ENCODE measurements around the gene TMEM245.
"Not testable (repeated sequence)": the region's sequence is repeated elsewhere in the genome, so short reads cannot be mapped to it uniquely, and the experiment has no call there.

Gene TMEM245

DNA sequence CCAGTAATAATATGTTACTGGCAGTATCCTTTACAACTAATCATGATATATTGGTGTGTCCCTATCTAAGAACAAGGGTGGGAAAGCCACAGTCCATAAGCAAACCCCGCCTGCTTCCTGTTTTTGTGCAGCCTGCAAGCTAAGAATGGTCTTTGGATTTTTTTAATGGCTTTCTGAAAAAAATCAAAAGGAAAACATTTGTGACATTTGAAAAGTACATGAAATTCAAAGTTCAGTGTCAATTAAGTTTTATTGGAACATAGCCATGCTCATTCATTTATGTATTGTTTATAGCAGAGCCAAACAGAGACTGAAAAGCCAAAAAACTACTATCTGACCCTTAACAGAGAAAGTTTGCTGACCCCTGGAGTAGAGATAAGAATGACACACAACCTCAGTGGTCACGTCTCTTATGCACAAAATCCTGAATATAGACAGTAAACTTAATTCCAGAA is 12.8 kb upstream of the TMEM245 start:
- DNase-seq: no peak

DNA sequence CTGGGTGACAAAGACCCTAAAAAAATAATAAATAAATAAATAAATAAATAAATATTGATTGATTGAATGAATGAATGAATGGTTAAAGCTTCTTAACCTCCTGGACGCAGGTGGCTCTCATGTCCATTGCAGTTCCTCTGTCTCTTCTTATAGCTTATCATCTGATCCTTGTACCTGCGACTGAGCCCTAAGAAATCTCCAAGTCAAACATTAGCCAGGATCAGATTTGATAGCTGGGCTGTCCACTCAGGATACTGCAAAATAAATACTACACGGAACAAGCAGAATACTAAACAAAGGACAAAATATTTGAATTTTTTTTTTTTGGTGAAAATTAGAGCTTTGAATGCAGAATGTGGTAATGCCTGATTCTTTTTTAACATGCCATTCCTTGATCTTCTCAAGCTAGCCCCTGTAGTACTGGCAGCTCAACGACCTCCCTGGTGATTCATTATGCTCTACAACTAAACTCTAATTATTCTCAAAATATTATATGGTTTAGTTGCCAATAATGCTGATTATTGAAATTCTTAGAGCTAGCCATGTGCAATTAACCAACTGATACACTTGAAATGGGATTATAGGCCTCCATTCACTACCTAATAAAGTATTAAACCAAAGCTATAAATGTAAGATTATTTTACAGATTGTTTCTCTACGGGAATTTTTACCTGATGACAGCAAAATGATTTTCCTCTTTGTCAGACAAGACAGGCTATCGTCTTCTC is 9.9 kb upstream of the TMEM245 start:
- DNase-seq: no peak

DNA sequence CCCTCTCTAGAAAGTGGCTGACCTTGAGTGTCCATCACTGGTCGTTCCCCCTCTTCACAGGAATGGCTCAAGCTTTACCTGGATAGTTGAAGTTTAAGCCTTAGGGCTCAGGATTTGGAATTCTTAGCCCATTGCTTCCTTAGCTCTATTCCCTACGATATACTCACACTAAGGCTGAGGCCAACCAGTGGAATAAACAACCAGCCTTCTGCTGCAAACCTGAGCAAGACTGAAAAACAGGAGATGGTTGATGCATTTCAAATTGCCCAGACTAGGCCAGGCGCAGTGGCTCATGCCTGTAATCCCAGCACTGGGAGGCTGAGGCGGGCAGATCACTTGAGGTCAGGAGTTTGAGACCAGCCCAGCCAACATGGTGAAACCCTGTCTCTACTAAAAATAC is 6.9 kb upstream of the TMEM245 start:
- DNase-seq: not testable (repeated sequence)

GRCh38 chr9:109124121-109124520 is 4.4 kb upstream of the TMEM245 start:
- DNase-seq: no peak

- DNase-seq: no peak
These were observed 3.2 kb upstream of the TMEM245 start for GRCh38 chr9:109122726-109123621.

DNA sequence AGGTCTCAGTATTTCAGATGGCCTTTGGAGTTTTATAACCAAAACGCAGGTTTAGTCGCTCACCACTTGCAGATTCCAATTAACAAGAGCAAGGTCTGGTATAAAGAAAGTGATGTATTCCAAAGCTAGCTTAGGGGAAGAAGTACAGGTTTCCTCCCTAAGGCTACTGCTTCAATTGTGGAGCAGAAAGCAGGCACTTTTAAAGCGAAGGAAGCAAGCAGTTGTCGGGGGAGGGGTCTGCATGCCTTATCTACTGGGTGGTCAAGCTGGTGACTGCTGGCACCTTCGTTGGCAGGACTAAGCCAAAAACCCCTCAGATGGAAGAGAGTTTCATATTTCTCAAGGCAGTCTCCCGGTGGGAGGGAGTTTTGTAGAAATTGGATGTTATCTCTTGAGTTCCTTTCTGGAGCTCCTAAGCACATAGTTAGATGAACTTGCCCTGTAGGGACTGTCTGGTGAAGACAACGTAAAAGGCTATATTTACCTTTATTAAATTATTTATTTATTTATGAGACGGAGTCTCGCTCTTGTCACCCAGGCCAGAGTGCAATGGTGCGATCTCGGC is 1.6 kb upstream of the TMEM245 start:
- DNase-seq: no peak

DNA sequence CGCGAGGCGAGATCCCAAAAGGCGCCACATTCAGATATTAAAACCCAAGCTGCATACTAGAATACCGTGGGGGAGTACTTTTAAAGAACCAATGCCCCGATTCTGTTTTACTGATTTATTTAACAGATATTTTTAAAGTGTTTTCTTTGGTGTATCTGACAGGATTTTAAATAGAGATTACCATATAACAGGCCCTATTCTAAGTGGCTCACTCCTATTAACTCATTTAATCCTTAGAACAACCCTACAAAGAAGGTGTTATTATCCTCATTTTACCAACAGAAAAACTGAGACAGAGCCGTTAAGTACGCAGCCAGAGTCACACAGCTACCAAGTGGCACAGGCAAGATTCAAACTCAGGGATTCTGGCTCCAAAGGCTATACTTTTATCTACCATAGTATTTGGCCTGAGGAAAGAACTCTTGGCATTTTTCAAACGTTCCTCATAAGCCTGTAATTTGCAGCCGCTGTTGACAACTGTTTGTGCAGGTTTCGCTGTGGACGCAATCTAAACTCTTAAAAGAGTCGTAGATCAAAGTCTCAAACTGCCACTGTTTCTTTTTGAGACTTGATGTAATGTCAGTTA is 550 bp upstream of the TMEM245 start:
- DNase-seq: no peak

DNA sequence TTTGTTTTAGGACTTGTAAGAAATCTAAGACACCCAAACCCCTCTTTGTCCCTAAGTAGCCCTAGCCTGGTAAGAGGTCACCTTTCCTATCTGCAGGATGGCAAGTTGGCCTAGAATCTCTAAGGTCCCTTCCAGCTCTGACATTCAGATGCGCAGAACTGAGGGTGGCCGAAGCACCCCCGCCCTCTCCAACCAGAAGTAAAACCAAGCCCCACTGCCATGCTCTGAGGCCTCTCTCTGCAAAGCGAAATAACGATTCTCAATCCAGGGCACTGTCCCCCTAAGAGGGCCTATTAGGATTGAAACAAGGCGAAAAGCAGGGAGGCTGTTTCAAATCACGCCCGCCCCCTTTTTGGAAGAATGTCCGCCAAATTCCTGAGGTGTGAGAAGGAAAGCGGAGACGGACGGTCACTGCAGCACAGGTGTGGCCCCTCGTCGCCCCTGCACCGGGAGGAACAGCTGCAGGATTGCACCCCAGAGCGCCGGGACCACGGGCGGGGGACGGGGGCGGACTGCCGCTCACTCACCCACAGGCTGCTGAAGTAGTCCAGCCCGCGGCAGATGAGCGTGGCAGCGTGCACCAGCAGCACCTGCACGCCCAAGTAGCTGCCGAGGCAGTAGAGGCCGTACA is 824 bp downstream of the TMEM245 start:
- no peak for DNase-seq

DNA sequence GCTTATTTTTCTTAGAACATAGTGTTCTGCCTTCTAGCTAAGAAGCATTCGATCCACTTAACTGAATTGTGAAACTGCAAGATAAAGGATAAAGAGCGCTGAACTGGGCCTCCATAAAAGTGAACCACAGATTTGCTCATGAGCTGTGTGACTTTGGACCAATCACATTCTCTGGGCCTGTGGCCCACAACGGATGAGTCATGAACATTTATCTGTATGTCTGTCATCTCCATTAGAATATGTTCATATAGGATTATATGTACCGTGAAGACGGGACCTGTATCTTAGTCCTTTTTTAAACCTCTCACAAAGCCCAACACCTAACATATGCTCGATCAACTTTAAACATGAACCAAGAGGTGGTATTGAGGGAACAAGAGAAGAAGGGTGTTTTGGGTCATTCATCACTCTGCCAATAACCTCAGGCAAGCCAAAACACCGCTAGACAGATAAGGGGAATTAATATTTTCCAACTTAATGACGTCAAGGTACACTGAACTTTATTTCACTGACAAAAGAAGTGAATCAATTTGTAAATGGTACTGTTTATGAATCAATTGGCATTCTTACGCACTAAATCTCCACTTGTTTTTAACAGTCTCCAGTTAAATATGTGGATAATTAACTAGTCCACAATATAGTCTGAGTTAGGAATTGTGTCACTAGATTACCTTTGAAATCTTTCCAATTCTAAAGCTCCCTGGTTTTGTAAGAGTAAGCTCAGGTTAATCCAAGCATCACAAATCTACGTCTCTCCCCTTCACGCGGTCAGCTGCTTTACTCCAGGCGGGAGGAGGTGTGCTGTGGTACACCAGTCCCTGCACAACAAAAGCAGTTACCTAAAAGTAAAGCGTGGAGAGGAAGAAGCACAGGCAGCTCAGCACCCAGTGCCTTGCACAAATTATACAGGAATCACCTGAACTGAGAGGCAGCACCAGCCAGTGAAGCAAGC is 1.6 kb downstream of the TMEM245 start:
- no peak for DNase-seq

- DNase-seq: no peak
These were observed 3.7 kb downstream of the TMEM245 start for GRCh38 chr9:109115931-109116526.

GRCh38 chr9:109114670-109115069 is 5.1 kb downstream of the TMEM245 start:
- DNase-seq: no peak

GRCh38 chr9:109113892-109114609 is 5.7 kb downstream of the TMEM245 start:
- DNase-seq: no peak

GRCh38 chr9:109113254-109113653 is 6.5 kb downstream of the TMEM245 start:
- no peak for DNase-seq

DNA sequence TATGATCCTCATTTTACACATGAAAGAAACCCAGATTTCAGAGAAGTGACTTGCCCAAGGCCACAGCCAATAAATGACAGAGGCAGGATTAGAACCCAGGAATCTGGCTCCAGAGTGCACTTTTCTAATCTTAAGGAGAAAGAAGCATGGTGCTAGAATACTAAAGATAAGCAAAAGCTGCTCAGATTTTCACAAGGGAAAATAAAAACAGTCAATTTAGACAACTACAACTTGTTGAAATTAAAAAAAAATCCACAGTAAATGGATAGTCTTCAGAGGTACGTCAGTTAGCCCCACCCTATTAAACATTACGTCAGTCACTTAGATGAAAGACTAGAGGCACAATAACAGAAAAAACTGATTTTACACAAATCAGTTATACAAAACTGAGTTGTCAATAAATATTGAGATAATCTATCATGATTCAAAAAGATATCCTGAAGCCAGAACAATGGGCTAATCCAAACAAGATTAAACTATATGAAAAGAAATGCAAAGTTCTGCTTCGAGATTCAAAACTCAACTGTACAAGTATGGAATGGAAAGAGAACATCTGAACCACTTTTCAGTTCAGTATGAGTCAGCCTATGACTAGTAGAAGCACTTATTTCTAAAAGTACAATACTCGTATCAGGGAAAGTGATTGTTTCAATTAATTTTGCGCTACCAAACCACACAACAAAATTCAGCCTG is 9.3 kb downstream of the TMEM245 start:
- no peak for DNase-seq

- DNase-seq: no peak
These were observed 9.8 kb downstream of the TMEM245 start for GRCh38 chr9:109109967-109110328.

DNA sequence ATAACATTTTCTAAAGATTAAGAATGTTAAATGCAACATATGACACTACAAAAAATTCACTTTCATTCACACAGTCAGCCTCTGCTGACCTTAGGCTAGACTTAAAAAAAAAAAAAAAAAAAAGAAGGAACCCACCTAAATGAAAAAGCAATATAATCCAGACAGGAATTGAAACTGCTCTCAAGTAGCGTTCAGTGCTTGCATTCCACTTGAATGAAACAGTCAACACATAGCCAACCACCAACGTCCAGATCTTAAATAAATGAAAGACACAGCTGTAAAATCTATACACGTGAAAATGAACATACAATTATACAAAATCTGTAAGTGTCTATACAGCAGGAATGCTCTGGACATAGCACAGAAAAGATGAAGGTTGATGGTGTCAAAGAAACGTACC is 11.4 kb downstream of the TMEM245 start:
- no peak for DNase-seq

- no peak for DNase-seq
These were observed 12.1 kb downstream of the TMEM245 start for GRCh38 chr9:109107402-109108240.

DNA sequence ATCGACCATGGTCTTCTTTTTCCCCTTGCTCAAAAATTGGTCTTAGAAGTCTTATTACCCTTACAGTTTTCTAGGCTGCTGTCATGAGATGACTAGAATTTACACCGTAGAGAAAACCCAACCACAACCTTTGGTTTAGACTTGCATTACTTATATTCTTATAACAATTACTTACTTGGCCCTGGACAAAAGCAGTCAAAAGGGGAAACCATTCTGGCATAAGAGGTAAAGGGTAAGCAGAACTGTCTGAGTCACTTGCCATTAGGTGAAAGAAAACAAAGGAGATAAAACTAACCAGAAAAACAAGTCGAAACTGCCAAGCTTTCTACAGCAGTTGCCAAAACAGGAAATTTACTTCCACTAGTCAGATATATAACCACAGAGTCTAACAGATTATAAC is 17.9 kb downstream of the TMEM245 start:
- DNase-seq: no peak

DNA sequence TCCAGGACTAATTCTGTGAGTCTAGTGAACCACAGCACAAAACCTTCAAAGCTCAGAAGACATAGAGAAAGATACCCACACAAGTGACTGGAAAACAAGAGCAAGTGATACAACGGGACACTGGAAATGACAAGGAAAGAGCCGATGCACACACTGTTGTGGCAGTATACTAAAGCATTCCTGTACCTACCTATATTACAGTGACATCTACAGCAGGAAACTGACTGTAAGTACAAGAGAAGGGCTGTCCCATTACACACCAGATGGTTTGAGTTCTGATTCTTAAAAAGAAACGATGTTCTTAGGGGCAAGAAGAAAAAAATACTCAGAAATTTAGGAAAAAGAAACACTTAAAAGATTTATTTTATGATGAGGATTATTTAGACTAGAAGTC is 18.5 kb downstream of the TMEM245 start:
- no peak for DNase-seq

Measured in NK-92 treated with Interleukin-12 subunit alpha and Interleukin-12 subunit beta, amount 100 ng/mL, for 24 hours (cell line).